HG03280 (cell line): ENCODE measurements around the gene RAMACL.
A peak's percentile ranks its signal among the peaks of the same experiment; 100 is the strongest.
"Not testable (repeated sequence)": the region's sequence is repeated elsewhere in the genome, so short reads cannot be mapped to it uniquely, and the experiment has no call there.

ENCODE experiments used
- ATAC-seq: cut with Tn5 transposase; IDR thresholded peaks from one replicate; pipeline ENCODE4 v1.9.1; 2021; ENCODE audit warnings: mild to moderate bottlenecking, moderate library complexity; ENCODE audit not compliant: unreplicated experiment

Gene RAMACL

DNA sequence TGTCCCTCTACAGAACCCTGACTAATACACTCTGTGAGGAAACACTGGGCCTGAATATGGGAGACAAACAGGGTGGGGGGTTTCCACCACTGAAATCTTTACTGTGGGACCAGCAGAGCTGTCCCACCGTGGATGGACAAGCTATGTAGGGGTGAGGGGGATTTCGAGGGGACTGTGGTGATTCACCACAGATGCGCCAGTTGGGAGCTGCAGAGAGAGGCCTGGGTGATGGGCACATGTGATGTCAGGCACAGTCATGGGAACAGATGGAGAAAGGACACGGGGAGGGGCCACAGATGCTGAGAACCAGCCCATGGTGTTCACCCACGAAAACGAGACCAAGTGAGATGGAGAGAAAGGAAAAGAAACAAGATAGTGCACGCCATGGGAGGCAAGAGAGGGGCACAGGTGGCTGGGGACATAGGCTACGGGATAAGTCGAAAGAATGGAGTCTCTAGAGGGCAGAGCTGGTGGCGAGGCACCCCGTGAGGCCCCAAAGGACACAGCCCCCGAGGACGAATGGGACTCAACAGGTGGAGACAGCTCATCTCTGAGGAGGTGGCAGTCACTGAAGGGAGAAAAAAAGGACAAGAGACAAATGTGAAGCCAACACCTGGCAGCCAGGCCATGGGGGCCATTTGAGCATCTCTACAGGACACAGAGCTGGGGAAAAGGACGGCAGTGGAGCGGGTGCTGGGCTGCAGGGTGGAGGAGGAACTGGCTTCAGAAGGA is 10.5 kb upstream of the RAMACL start:
- ATAC-seq: no peak

DNA sequence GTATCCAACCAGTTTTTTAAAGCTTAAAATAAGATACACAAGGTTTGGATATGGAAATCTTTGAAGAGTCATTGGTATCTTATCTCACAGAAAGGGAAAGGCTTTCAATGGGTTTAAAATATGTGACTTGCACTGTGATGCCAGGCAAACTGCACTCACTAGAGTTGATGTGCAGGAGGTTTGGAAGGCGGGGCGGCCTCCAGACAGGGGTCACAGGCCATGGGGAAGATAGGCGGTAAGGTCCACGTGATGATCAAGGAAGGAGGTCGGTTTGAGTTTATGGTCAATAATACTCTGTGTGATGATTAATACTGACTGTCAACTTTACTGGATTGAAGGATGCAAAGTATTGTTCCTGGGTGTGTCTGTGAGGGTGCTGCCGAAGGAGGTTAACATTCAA is 9.5 kb upstream of the RAMACL start:
- ATAC-seq: no peak

DNA sequence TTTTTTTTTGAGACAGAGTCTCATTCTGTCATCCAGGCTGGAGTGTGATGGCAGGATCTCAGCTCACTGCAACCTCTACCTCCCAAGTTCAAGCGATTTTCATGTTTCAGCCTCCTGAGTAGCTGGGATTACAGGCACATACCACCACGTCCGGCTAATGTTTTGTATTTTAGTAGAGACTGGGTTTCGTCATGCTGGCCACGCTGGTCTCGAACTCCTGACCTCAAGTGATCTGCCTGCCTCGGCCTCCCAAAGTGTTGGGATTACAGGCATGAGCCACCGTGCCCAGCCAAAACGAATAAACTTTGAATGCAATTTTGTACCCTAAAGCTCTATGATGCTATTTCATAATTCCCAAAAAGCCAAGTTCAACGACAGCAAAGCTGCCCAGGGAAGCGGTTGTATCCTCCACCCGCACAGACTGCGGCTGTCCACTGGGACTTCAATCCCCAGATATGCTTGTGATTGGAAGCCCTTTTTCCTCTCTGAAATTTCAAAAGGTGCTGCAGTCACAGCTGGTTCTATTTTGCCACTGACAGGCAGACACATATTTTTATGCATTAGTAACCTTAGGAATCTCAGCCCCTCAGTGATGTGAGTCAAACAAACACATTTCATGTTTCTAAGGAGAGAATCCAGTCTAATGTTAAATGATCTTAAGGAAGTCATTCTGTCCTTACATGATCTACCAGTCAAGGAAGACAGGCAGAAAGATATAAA is 8.7 kb upstream of the RAMACL start:
- no peak for ATAC-seq

- no peak for ATAC-seq
These were observed 6.3 kb upstream of the RAMACL start for GRCh38 chr6:166592821-166593220.

DNA sequence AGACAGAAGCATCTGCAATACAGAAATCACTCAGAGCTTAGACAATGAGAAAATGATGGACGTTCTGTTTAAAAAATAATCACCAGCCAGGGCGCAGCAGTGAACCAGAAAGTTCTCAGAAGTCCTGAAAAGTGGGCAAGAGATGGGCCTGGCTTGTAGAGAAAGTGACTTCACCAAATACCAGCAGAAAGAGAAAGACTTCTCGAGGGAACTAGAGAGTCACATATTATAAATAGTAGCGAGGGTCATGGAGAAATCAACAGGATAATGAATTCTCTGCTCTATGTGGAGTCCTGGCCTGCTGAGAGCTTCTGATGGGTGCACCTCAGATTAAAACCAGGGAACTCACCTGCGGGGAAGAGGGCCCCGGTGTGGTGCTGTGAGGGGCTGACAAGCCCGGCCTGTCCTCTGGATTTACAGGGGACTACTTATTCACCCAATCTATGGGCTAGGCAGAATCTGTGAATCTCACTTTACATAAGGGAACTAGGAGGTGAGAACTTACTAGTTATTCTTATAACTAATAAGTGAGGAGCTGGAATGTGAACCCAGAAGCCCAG is 5.6 kb upstream of the RAMACL start:
- ATAC-seq: no peak

DNA sequence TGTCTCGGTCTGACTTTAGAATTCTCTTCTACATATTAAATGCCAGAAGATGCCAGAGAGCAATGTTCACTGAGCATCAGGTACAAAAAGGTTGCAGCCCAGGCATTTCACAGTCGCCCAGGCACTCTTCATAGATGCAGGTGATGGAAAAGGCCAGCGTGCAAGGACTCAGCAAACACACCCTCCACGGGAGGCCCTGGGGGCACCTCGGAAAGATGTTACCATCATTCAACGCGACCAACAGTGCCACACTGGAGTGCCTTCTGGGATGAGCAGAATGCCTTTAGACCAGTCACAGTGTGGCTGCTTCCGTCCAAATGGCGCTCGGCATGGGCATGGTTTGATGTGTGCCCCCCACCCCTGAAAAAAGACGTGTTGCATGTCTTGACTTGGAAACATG is 4.5 kb upstream of the RAMACL start:
- ATAC-seq: no peak

GRCh38 chr6:166589786-166590574 is 3.5 kb upstream of the RAMACL start:
- ATAC-seq: no peak

DNA sequence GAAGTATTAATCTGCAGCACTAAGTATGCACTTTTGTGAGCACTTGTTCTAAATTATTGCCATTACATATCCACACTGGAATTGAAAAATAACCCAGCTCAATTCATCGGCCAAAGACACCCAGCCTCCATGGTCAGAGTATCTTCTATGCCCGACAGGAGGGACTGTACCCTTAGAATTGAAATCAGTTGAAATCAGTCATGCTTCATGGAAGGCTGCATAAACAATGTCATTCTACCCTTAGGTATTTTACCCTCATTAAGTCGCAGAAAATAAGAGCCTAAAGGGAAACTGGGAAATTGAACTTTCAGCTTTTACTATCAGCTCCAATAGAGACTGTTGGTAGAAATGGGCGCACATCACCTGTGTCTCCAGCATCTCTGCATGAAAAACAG is 2.9 kb upstream of the RAMACL start:
- ATAC-seq: no peak

GRCh38 chr6:166588691-166589336 is 2.3 kb upstream of the RAMACL start:
- ATAC-seq: no peak

DNA sequence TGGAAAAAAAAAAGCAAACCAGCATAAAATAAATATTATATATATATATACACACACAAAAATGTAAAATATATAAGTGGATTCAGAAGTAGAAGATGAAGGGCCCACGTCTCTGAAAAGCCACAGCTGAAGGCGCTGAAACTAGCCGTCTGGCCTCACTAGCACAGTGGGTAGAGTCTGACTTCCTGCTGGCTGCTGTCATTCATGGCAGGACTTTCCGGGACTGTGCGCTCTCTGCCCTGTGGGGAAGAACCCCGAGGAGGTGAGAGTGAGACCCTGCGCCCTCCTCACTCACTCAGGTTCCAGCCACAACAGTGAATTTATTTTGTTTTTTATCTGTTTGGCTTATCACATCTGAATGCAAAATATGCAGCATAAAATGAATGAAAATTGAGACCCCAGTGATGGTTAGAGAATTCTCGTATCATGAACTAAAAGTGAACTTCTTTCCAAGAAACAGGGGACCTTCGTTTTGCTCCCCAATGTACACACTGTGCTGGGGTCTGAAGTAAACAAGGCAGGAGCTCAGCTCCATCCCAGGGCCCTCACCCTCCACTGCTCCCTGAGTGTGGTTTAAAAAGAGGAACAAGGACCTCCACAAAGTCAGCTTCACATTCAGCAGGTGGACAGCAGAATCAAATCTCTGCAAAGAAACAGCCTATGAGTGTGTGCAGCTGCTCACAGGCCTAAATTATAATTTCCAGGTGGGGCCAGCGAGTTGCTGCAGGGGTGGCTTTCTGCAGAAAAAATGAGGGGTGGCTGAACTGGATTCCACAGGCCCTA is 1.3 kb upstream of the RAMACL start:
- peak; percentile 82 for ATAC-seq

DNA sequence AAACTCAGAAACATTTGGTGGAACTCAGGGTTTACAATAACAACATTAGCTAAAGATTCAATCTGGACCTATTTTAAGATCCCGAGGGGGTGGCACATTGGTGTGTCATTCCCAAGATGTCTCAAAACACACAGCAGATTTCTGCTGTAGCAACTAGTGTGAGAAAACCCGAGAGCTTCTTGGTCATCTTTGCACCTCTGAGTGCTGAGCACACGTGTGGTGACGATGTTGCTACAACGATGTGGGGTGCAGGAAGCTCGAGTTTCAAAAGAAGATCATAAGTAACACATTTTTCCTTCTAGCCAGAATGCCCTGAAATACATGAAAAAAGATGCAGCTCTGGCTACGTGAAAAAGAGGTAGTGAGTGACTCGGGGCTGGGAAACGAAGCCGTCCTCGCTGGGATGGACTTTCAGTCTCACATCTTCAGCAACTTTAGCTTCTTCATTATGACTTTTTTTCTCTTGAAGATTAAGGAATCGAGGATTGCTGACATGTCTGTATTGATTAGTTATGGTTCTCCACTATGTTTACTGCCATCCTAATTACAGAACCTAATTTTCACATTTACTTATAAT is 1.5 kb downstream of the RAMACL start:
- no peak for ATAC-seq

- no peak for ATAC-seq
These were observed 2.3 kb downstream of the RAMACL start for GRCh38 chr6:166584155-166584554.

GRCh38 chr6:166583230-166583965 is 3.1 kb downstream of the RAMACL start:
- ATAC-seq: no peak

DNA sequence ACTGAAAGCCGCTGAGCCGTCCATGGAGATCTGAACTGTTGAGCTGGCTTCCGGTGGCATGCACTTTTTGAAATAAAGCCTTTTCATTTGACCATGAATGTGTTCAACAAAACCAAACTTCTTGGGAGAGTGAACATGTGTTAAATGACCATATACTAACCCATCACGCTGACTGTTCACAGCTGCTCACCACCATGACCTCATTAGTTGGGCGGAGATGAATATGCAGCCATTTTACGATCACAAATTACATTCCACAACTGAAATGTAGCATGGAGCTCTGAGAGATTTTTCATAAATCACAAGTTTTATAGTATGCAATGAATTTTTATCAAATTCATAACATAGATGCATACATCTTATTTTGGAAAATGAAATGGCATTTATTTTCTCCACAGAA is 4.2 kb downstream of the RAMACL start:
- ATAC-seq: no peak

GRCh38 chr6:166581801-166582200 is 4.7 kb downstream of the RAMACL start:
- not testable (repeated sequence) for ATAC-seq

GRCh38 chr6:166581091-166581511 is 5.4 kb downstream of the RAMACL start:
- ATAC-seq: no peak

DNA sequence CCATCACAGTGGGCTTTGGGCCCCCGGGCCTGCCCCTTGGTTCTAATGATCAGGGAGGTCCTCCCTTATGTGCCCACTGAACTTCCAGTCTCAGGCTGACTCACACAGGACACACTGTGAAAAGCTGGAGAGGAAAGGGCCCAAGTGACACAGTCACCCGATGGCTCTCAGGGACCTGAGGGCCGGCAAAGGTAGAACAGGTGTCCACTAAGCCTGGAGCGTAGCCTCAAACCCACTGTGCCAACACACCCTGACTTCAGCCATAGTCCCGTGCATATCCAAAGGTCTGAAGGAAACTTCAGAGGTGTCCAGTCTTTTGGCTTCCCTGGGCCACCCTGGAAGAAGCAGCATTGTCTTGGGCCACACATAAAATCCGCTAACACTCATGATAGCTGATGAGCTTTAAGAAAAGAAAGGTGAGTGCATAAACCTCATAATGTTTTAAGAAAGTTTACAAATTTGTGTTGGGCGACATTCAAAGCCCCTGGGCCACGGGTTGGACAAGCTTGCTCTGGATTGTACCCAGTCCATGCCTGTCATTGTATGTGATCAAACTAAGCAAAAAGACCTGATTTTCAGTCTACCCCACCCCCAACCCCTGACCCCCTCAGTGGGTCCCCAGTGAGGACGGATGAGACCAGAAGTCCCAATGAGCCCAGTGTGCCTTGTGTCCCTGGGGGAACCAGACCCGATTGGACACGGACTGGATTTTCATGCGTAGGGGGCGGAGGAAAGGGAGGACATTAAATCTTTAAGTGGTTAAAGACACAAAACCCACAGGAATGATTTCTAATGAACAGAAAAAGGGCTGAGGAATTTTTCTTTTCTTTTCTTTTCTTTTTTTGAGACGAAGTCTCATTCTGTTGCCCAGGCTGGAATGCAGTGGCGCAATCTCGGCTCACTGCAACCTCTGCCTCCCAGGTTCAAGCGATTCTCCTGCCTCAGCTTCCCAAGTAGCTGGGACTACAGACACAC is 6.1 kb downstream of the RAMACL start:
- ATAC-seq: no peak
